ENCODE results near the gene MECP2. TPM values are rescaled to one million over a fixed set of nuclear protein-coding genes. Genes with fewer than 3 reads are reported as not detected.
"Not testable (repeated sequence)": the region's sequence is repeated elsewhere in the genome, so short reads cannot be mapped to it uniquely, and the experiment has no call there.

MECP2 gene
- total RNA-seq = 10 to 100 TPM; 65.1 to 87.8 (median 82.5) TPM

DNA sequence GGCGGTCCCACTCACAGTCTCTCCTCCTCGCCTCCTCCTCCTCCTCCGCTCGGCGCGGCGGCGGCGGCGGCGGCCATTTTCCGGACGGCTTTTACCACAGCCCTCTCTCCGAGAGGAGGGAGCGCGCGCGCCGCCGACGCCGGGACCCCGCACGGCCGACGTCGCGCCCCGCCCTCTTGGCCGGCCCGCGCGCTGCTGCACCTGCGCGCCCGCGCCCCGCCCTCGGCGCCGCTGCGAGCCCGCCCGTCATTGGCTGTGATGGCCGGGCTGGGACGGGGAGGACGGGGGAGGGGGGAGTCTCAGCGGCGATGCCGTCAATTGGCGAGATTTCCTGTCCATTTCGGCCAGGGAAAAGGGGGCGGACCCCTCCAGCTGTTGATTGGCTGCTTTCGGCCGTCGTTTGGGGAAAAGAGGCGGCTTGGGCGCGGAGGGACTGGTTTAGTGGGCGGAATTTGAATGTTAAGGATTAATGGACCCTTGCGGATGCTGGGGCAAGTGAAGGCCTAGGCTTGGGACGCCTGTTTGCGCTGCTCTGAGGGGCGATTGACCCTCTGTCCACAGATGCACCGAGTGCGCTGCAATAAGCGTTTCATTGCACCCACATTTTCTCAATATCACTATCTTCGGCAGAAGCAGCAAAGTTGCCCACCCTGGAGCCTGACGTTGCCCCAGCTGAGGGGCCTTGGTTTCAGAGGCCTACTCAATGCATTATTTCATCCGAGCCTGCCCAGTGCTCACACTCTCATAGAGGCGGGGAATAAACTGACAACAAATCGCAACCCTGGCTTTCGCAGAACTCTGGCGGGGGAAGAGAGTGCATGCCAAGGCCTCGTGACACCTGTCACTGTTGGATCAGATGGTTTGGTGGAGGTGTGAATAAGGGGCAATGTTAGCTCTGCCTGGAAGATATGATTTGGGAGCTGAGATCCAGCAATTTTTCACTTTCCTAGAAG lies at the start of gene MECP2:
TSS of gene MECP2 (minus strand) at position 129 of the 953 bp plus-strand sequence.
- TF ChIP-seq CTCF (IDR thresholded peaks at IDR 0.05) = no peak
- peak; percentile 20 for TF ChIP-seq POLR2AphosphoS5 (IDR thresholded peaks at IDR 0.05)
- TF ChIP-seq EP300 (IDR thresholded peaks at IDR 0.05) = no peak
- peak in 1 of 2 donors; percentile 19 for TF ChIP-seq POLR2A (IDR thresholded peaks at IDR 0.05)
- no peaks in the 10 kb centered on the region for H3K36me3 ChIP-seq
- peak; percentile 96 for ATAC-seq
- H3K27me3 ChIP-seq = no peaks in the 10 kb centered on the region
- 41% methylated on average over 5 of the region's 75 CpGs; no CpG with 5 or more reads in 1 of the 2 donors for WGBS, 2 donors (ENCODE audit: low coverage in 1 of 2)
- H3K4me1 ChIP-seq = peaks cover 6 to 38% (median 11%) of the 10 kb centered on the region in 3 donors
- H3K4me3 ChIP-seq = peak within 1 kb of the TSS; percentile 86 to 91
- H3K9me3 ChIP-seq = no peaks in the 10 kb centered on the region
- H3K27ac ChIP-seq = peak within 1 kb of the TSS; percentile 97 to 99 (median 98)

DNA sequence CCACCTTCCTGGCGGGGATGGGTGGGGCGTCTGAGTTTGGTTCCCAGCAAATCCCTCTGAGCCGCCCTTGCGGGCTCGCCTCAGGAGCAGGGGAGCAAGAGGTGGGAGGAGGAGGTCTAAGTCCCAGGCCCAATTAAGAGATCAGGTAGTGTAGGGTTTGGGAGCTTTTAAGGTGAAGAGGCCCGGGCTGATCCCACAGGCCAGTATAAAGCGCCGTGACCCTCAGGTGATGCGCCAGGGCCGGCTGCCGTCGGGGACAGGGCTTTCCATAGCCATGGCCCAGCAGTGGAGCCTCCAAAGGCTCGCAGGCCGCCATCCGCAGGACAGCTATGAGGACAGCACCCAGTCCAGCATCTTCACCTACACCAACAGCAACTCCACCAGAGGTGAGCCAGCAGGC lies 46.5 kb upstream of the MECP2 start, which contains the start of gene OPN1LW:
TSS of gene OPN1LW (plus strand) at position 234 of the 400 bp plus-strand sequence. CDS start at position 275, 41 bp downstream.
- not testable (repeated sequence) for H3K27me3 ChIP-seq, H3K36me3 ChIP-seq, H3K4me3 ChIP-seq, H3K27ac ChIP-seq, H3K9me3 ChIP-seq, ATAC-seq, H3K4me1 ChIP-seq
- WGBS, 2 donors (ENCODE audit: low coverage in 1 of 2) = no CpG with 5 or more reads among the region's 15 CpGs

DNA sequence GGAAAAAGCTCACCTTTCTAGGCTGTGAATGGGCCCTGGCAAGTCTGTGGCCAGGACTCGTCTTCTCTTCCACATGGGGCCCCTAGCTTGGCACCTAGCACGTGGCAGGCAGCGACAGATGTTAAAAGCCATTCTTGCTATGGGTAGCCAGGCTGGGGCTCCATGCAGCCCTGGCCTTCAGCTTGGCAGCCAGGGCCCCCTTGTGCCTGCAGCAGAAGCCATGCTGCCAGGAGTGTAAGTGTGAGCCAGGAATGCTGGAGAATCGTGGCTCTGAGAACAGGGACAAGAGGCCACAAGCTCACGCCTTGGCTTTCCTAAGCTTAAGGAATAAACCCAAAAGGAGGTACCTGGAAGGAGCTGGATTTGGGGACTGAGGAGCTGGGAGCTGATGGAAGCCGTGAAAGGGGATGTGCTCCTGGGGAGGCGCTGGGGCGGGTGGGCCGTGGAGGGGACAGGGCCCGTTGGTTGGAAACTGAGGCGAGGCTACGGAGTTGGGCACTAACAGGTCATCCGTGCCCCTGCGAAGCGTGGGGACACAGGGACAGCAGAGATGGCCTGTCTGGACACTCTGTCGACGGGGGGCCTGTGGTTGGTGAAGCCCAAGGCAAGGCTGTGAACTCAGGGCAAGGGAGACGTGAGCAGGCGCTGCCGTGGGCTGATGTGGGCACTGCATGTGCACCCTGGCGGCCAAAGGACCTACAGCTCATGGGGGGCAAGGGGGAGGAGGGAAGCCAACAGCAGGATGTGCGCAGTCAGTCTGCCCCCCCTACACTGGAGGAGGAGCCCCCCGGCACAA lies 45.6 kb upstream of the MECP2 start:
- WGBS, 2 donors (ENCODE audit: low coverage in 1 of 2) = 93 to 100% methylated on average over 1 to 3 of the region's 23 CpGs
- no peak overlapping the region for H3K4me3 ChIP-seq
- TF ChIP-seq POLR2A (IDR thresholded peaks at IDR 0.05) (no peak), EP300 (IDR thresholded peaks at IDR 0.05) (no peak), POLR2AphosphoS5 (IDR thresholded peaks at IDR 0.05) (no peak), CTCF (IDR thresholded peaks at IDR 0.05) (no peak)
- no peak for ATAC-seq
- H3K4me1 ChIP-seq = no peaks in the 10 kb centered on the region
- H3K27me3 ChIP-seq = no peaks in the 10 kb centered on the region
- H3K27ac ChIP-seq = no peak overlapping the region
- H3K36me3 ChIP-seq = no peaks in the 10 kb centered on the region
- H3K9me3 ChIP-seq = no peaks in the 10 kb centered on the region

- no peak for TF ChIP-seq EP300 (IDR thresholded peaks at IDR 0.05)
- no peak for TF ChIP-seq CTCF (IDR thresholded peaks at IDR 0.05)
- TF ChIP-seq POLR2A (IDR thresholded peaks at IDR 0.05) = no peak
- no peak for TF ChIP-seq POLR2AphosphoS5 (IDR thresholded peaks at IDR 0.05)
- no peak for ATAC-seq
- no peaks in the 10 kb centered on the region for H3K36me3 ChIP-seq
- WGBS, 2 donors (ENCODE audit: low coverage in 1 of 2) = 81 to 86% methylated on average over 4 to 7 of the region's 8 CpGs
- H3K9me3 ChIP-seq = no peaks in the 10 kb centered on the region
- H3K4me1 ChIP-seq = no peaks in the 10 kb centered on the region
- H3K4me3 ChIP-seq = no peak overlapping the region
- no peak overlapping the region for H3K27ac ChIP-seq
- H3K27me3 ChIP-seq = no peaks in the 10 kb centered on the region
These were observed 44.9 kb upstream of the MECP2 start for GRCh38 chrX:154142386-154142785.

- TF ChIP-seq EP300 (IDR thresholded peaks at IDR 0.05) = no peak
- no peak for TF ChIP-seq POLR2A (IDR thresholded peaks at IDR 0.05)
- TF ChIP-seq POLR2AphosphoS5 (IDR thresholded peaks at IDR 0.05) = no peak
- no peak for TF ChIP-seq CTCF (IDR thresholded peaks at IDR 0.05)
- Histone ChIP-seq H3K4me1 (peaks cover 0 to 8% (median 0%) of the 10 kb centered on the region in 3 donors), H3K9me3 (no peaks in the 10 kb centered on the region), H3K36me3 (no peaks in the 10 kb centered on the region), H3K4me3 (no peak overlapping the region), H3K27ac (no peak overlapping the region), H3K27me3 (no peaks in the 10 kb centered on the region)
- no CpG with 5 or more reads among the region's 10 CpGs for WGBS, 2 donors (ENCODE audit: low coverage in 1 of 2)
- no peak for ATAC-seq
These were observed 43.2 kb upstream of the MECP2 start for GRCh38 chrX:154140742-154141141.
